ENCODE data around the gene MAP7. TPM values are rescaled to one million over a fixed set of nuclear protein-coding genes. Genes with fewer than 3 reads are reported as not detected.

The MAP7 gene
- total and polyA plus RNA-seq, 2 of the 13 experiments (the other 11 are each of a cell fraction or from before 2014, with no cell fraction given): 0.04 TPM; not detected in 1

DNA sequence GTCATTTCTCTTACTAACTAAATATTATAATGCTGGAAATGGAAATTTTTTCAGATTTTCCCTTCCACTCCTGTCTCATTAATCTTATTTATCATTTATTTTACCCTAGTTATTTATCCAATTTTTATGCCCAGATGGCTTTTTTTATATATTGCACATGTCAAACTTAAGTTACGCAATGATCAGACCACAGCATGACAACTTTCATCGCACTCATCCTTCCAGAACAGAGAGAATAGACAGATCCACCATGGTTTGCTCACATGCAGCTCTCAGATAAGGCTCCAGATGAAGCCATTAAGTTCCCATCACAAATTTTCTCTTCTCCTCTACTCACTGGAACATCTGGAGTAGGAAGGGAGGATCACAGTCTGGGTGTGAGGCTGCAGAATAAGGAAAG lies 48.7 kb downstream of the MAP7 start:
- CTCF ChIA-PET (ENCODE audit: low intra/inter-chr PET ratio, low total read pairs): no interaction called here
- Histone ChIP-seq H3K4me1 (ENCODE audit: insufficient read depth, low read length) (no peaks in the 10 kb centered on the region), H2AFZ (ENCODE audit: low read length) (no peak overlapping the region), H3K79me2 (ENCODE audit: insufficient read depth, low read length) (no peaks in the 10 kb centered on the region), H3K9ac (ENCODE audit: insufficient read depth, low read depth, low read length) (no peak overlapping the region), H3K4me3 (replicated peaks in 1 of 3; ENCODE audit: insufficient read depth in 1 of 3, low read depth in 2 of 3, low read length in 3 of 3) (no peak overlapping the region), H3K27ac (ENCODE audit: extremely low read length, insufficient read depth, low read length) (no peak overlapping the region), H3K4me2 (ENCODE audit: low read depth, low read length) (no peak overlapping the region), H3K36me3 (replicated peaks in 1 of 2; ENCODE audit: control insufficient read depth in 1 of 2, insufficient read depth in 2 of 2, low read length in 2 of 2) (no peaks in the 10 kb centered on the region), H3K27me3 (ENCODE audit: control insufficient read depth in 1 of 2, insufficient read depth in 2 of 2, low read length in 2 of 2) (no peaks in the 10 kb centered on the region), H4K20me1 (ENCODE audit: insufficient read depth, low read length) (no peaks in the 10 kb centered on the region), H3K9me3 (ENCODE audit: low read length) (no peaks in the 10 kb centered on the region)
- TF ChIP-seq ZSCAN29 (CRISPR knock-in tag; conservative IDR thresholded peaks at IDR 0.05): no peak
- peak; percentile 84 for TF ChIP-seq CEBPB (IDR thresholded peaks at IDR 0.05; ENCODE audit: borderline replicate concordance, low read depth, low read length)
- in situ Hi-C loops (cut with HindIII; ENCODE audit: extremely low pct_ligation_motif_present, low pct_unique_long_range_greater_than_20kb) (no loop called here), intact Hi-C loops (cut with micrococcal nuclease; ENCODE audit: unreplicated experiment) (no loop called here)
- POLR2A ChIA-PET: no interaction called here
- no peak for FAIRE-seq
- 29% methylated on average over 2 of the region's 2 CpGs for WGBS (ENCODE audit: low lambda C conversion rate)
- no TSS peak for BruUV-seq (replicated peaks)
- DNase-seq (ENCODE audit: low spot score): no peak
- ATAC-seq: no peak

GRCh38 chr6:136501096-136501495 lies 49.1 kb downstream of the MAP7 start:
- Histone ChIP-seq H4K20me1 (ENCODE audit: insufficient read depth, low read length) (no peaks in the 10 kb centered on the region), H3K9ac (ENCODE audit: insufficient read depth, low read depth, low read length) (no peak overlapping the region), H3K79me2 (ENCODE audit: insufficient read depth, low read length) (no peaks in the 10 kb centered on the region), H3K4me1 (ENCODE audit: insufficient read depth, low read length) (no peaks in the 10 kb centered on the region), H2AFZ (ENCODE audit: low read length) (no peak overlapping the region), H3K9me3 (ENCODE audit: low read length) (no peaks in the 10 kb centered on the region), H3K27me3 (ENCODE audit: control insufficient read depth in 1 of 2, insufficient read depth in 2 of 2, low read length in 2 of 2) (no peaks in the 10 kb centered on the region), H3K4me2 (ENCODE audit: low read depth, low read length) (no peak overlapping the region), H3K4me3 (replicated peaks in 1 of 3; ENCODE audit: insufficient read depth in 1 of 3, low read depth in 2 of 3, low read length in 3 of 3) (no peak overlapping the region), H3K27ac (ENCODE audit: extremely low read length, insufficient read depth, low read length) (no peak overlapping the region), H3K36me3 (replicated peaks in 1 of 2; ENCODE audit: control insufficient read depth in 1 of 2, insufficient read depth in 2 of 2, low read length in 2 of 2) (no peaks in the 10 kb centered on the region)
- intact Hi-C loops (cut with micrococcal nuclease; ENCODE audit: unreplicated experiment): no loop called here
- ChIA-PET CTCF (ENCODE audit: low intra/inter-chr PET ratio, low total read pairs) (no interaction called here), POLR2A (no interaction called here)
- ATAC-seq: no peak
- 0% methylated on average over 1 of the region's 1 CpG for WGBS (ENCODE audit: low lambda C conversion rate)
- in situ Hi-C loops (cut with HindIII; ENCODE audit: extremely low pct_ligation_motif_present, low pct_unique_long_range_greater_than_20kb): no loop called here
- FAIRE-seq: no peak
- no peak for DNase-seq (ENCODE audit: low spot score)
- no TSS peak for BruUV-seq (replicated peaks)
- TF ChIP-seq ZNF234 (CRISPR knock-in tag; conservative IDR thresholded peaks at IDR 0.05) (no peak), ZKSCAN5 (CRISPR knock-in tag; IDR thresholded peaks at IDR 0.05) (no peak), DNMT1 (CRISPR knock-in tag; IDR thresholded peaks at IDR 0.05) (no peak), NCOR1 (IDR thresholded peaks at IDR 0.05; ENCODE audit: borderline replicate concordance, low read length) (no peak), ZNF142 (CRISPR knock-in tag; IDR thresholded peaks at IDR 0.05) (no peak), KLF12 (CRISPR knock-in tag; IDR thresholded peaks at IDR 0.05; ENCODE audit: borderline replicate concordance) (no peak)
- TF ChIP-seq, protein P1, sequence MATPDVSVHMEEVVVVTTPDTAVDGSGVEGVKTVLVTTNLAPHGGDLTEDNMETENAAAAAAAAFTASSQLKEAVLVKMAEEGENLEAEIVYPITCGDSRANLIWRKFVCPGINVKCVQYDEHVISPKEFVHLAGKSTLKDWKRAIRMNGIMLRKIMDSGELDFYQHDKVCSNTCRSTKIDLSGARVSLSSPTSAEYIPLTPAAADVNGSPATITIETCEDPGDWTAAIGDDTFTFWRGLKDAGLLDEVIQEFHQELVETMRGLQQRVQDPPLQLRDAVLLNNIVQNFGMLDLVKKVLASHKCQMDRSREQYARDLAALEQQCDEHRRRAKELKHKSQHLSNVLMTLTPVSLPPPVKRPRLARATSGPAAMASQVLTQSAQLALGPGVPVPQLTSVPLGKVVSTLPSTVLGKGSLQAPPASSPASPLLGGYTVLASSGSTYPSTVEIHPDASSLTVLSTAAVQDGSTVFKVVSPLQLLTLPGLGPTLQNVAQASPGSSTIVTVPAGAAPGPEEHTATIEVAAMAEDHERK (CRISPR knock-in tag; IDR thresholded peaks at IDR 0.05; ENCODE audit: low read depth): no peak

Measured in HepG2 (cell line).